HT1080 (cell line): Measurements from ENCODE around the gene KRT80. TPM values are rescaled to one million over a fixed set of nuclear protein-coding genes. Genes with fewer than 3 reads are reported as not detected.

ENCODE experiments used
- total RNA-seq: library from RNA; depleted of rRNA; stranded (reverse); fragments of >200 nt; shearing (Covaris generic); gene quantifications from 2 replicates; pipeline ENCODE4 v1.2.3, GENCODE V29; 2014; rRNA removed

The KRT80 gene
- total RNA-seq, 1 experiment from 2014 or later: 8.2 TPM

Other genes starting within 250 kb of the KRT80 start
- 7.1 and 7.7 TPM in 2 replicates for gene ACVR1B, start 240.3 kb downstream of the KRT80 start, total RNA-seq
- 0.39 and 1.5 TPM in 2 replicates for gene TAMALIN, start 185.1 kb downstream of the KRT80 start, total RNA-seq
- gene NR4A1, start 140.6 kb downstream of the KRT80 start, total RNA-seq: 0.88 and 1.2 TPM in 2 replicates
- gene ATG101, start 122.0 kb downstream of the KRT80 start, total RNA-seq: 75.0 and 105 TPM in 2 replicates
- not detected in 2 replicates for gene SMIM41, start 112.3 kb downstream of the KRT80 start, total RNA-seq
- gene KRT7, start 41.2 kb upstream of the KRT80 start, total RNA-seq: 4.9 and 5.1 TPM in 2 replicates
- gene KRT86, start 82.6 kb upstream of the KRT80 start, total RNA-seq: 1.2 TPM in 2 replicates
- gene KRT81, start 99.5 kb upstream of the KRT80 start, total RNA-seq: 235 and 270 TPM in 2 replicates
- gene KRT83, start 129.4 kb upstream of the KRT80 start, total RNA-seq: 0.05 and 0.17 TPM in 2 replicates
- not detected in 2 replicates for gene KRT85, start 175.5 kb upstream of the KRT80 start, total RNA-seq
- not detected in 2 replicates for gene KRT84, start 193.6 kb upstream of the KRT80 start, total RNA-seq
- not detected in 2 replicates for gene KRT82, start 214.3 kb upstream of the KRT80 start, total RNA-seq
- gene KRT75, start 242.4 kb upstream of the KRT80 start, total RNA-seq: not detected in 2 replicates